GM18520 (cell line): ENCODE results near the gene PLPP3.
A peak's percentile ranks its signal among the peaks of the same experiment; 100 is the strongest.

Source experiments
- ATAC-seq: cut with Tn5 transposase; IDR thresholded peaks from one replicate; pipeline ENCODE4 v1.9.1; 2021; ENCODE audit not compliant: unreplicated experiment

PLPP3 gene

DNA sequence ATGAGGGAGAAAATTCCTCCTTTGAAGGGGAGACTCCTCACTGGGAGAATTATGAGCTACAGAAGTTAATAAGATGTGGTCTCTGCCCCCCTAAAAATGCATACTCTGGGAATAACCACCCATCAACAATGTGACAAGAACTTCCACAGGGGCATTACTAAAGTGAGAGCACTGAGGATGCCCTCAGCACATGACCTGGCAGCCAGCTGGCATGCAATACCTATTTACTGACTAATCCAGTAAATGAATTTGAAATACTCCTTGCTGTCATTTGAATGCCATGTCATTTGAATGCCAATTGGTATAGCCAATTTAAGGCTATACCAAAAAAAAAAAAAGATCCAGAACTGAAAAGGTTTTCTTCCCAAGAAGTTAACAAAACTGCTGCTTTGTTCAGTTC lies 30.8 kb downstream of the PLPP3 start:
- ATAC-seq, result no peak

DNA sequence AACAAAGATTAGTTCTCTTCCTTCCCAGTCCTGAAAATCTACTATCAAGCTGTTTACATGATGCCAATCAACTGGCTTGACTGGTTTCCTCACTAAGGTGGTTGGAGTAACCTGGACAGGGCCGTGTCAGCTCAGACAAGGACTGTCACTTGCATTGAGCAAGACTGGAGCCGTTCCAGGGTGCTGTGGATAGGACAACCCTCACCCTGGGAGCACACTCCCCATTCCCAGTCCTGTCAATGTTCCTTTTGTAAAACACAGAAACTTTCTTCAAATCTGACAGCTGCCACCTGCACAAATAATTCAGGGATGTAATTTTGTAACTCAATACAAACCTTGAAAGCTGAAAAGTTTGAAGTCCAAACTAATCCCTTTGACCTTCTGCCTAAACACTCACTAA lies 31.4 kb downstream of the PLPP3 start:
- ATAC-seq, result no peak

DNA sequence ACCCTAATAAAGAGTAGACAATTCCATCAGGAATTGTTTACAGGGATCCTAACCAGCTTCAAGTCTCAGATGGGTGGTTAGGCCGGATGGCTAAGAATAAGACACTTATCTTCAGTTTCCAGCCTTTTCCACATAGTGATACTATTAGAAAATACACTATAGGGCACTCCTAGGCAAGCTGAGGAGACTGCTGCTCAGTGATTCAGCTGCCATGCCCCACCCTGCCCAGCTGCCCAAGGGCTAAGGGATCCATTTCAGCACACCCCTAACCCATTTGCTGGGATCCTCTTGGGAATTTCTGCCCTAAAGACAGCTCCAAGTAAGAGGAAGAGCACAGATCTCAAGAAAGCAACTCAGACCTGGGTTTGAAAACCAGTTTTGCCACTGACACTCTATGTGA lies 31.9 kb downstream of the PLPP3 start:
- no peak for ATAC-seq

DNA sequence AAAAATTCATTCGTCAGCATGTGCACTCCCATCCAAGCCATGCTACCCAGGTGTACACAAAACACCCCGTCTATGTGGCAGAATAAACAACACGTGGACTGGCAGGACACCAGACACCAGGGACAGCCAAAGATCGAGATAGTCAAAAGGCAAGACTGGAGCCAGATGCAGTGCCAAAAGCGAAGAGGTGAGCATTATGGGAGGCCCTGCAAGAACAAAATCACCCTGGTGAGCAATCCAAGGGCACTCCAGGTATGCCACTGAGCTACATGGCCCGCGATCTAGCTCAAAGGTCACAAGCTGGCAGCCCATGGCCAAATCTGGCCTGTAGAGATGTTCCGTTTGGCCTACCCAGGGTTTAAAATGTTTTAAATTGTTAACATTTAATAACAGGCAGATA lies 33.7 kb downstream of the PLPP3 start:
- ATAC-seq, result no peak

DNA sequence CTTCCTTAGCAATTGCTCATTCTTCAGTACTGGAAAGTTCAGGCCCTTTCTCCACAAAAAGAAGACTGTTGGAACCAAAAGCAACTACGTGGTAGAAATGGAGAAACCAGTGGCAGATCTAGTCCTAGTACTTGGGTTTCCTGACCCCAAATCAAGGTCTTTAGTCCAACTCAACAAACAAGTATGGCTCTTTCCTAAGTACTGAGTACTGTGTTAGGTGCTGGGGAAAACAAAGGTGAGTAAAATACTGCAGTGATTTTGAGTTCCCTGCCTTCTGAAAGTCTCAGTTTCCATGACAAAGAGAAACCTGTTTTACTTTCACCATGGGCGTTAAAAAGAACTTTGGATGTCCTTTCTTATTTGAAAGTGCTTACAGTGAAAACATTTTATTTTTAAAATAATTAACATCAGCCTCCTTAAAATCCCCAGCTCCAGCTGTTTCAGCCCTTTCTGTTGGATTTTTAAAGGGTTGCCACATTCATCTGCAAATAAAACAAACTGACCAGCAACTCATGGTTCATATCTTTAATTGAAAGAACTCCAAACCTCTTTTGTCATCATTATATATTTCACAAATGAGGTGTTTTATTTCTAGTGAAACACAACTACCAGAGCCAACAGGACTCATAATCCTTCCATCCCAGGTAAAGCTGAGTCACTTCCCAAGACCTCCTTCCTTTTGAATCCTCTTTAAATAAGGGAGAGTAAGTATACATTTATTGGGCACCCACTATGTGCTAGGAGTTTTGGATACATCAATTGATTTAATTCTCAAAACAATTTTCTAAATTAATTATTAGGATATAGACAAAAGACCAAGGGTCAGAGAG lies 35.4 kb downstream of the PLPP3 start:
- ATAC-seq, result no peak

DNA sequence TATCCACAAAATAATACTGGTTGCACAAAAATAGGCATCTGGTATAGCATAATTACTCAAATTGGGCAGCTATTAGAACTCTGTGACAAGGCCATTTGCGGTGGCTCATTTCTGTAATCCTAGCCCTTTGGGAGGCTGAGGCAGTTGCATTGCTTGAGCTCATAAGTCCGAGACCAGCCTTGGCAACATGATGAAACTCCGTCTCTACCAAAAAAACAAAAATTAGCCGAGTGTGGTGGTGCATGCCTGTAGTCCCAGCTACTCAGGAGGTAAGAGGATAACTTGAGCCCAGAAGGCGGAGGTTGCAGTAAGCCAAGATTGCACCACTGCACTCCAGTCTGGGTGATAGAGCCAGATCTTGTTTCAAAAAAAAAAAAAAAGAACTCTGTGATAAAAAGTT lies 36.7 kb downstream of the PLPP3 start:
- no peak for ATAC-seq

DNA sequence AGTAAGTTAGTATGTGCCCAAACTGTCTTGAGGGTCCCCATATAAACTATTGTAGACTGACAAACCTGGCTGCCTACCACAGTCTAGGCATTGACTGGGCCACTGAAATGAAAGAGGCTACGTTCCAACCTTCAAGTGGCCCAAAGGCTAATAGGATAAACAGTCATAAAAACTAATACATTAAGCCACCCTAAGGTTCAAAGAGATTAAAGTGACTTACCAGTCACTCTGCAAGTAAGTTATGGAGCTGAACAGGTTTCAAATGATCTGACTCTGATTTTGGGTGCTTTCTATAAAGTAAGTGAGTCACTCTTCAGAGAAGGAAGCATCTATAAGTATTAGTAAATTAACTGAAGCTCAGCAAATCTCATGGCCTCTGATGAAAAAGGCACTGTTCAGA lies 38.0 kb downstream of the PLPP3 start:
- ATAC-seq, result no peak

DNA sequence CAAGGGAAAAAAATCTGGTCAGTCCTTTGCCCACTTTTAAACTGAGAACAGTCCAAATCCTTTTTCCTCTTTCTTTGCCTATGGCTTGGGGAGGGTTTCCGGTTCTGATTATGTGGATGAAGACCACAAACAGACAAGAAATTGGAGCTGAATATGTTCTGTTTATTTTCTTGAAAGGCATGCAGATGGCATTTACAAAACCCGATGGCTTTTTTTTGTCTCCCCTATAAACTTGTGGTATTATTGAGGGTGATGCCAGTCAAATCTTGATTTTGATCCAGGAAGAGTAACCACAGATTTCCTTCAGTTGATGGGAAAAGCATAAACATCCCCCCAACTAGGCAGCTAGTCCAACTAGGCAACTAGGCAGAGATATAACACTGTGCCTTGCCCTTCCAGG lies 38.9 kb downstream of the PLPP3 start:
- no peak for ATAC-seq

DNA sequence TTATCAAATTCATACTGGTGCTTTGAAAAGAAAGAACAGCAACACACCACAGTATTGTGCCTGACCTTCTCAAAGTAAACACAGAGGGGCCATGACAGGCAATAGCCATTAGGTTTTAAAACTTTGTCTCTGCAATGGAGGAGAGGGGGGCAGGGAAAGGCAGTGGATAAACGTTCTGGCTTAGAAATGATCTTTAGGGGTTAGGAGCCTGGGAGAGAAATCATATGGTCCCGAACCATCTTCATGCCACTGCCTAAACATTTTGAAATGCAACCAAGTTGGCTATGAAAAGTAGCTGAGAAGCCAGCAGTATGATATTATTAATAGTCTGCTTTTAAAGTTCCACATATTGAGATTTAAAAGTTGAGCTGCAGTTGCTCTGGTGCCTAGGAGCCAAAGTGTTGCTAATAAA lies 39.8 kb downstream of the PLPP3 start:
- no peak for ATAC-seq

DNA sequence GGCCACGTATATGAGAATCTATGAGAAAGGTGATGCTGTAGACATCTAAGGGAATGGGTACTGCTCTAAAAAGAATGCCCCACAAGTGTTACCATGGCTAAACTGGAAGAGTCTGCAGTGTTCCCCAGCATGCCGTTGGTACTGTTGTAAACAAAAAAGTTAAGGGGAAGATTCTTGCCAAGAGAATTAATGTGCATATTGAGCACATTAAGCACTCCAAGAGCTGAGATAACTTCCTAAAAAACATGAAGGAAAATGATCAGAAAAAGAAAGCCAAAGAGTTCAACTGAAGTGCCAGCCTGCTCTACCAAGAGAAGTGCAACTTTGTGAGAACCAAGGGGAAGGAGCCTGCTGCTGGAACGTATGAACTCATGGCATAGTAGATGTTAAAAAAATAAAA lies 40.8 kb downstream of the PLPP3 start:
- no peak for ATAC-seq

DNA sequence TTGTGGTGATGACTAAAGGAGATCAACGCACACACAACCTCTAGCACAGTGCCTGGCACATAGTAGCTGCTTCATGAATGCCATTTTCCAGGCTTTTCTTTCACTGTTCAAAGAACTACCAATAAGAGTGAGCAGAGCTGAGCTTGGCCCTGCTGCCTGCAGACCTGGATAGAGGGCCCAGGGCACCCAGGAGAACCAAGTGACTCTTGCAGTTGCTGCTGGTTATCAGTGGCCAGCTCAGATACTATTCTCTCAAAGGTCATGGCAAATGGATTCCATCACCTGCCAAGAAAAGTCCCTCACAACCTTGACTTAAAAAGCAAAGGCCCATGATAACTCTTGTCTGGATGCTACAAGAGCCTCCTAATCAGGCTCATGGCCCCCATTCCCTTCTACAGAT lies 41.7 kb downstream of the PLPP3 start:
- ATAC-seq, result no peak

DNA sequence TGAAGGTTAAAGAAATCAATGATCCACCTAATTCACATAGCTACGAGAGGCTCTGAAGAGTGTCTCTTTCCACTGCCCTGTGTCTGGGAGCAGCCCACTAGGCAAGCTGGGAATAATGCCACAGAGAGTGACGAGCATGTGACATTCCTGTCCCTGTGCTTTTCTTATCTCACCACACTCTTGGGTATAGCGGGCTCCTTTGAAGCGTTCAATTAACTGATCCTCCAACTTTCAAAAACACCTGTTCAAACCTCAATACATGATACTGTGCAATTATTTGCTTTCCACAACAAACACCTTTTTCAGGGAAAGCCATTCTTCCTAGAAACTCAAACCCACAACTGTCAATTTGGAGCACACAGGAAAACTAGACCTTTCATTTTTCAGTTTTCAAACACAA lies 43.4 kb downstream of the PLPP3 start:
- ATAC-seq, result no peak

DNA sequence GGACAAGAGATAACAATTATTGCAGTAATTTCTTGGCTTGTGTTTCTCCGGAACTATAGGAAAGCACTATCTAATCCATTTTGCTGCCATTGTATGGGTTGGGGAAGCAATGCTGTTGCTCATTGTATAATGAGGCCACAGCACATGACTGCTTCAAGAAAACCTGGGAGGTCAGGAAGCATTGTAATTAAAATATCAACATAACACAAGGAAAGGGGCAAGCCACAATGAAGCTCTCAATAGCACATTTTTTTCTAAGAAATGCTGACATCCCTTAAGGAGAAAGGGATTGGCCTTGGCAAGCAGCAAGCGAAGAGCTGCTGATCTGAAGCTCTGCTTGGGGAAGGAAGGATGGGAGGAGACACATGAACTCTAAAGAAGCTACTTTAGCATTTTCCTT lies 44.0 kb downstream of the PLPP3 start:
- no peak for ATAC-seq

DNA sequence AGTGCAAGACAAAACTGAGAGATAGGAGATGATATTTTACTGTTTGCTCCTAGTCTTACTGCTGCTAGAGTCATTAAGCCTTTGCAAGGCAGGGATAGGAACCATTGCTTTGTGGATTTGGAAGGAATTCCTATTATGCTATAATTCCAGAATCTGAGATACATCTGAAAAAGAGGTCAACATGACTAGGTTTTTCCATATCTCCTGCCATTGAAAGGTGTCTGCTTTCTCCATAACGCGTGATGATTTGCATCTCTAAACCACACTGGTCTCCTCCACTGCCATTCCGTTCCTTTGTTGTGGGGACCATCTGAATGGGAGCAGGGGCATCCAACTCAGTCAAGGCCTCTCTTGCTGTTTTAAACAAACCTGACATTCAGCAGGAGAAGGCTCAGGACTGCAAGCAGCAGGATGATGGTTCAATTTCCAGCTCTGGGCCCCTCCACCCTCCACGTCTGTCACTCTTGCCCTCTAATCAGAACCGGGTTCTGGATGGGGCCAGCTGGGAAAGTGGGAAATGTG lies 45.2 kb downstream of the PLPP3 start:
- no peak for ATAC-seq

DNA sequence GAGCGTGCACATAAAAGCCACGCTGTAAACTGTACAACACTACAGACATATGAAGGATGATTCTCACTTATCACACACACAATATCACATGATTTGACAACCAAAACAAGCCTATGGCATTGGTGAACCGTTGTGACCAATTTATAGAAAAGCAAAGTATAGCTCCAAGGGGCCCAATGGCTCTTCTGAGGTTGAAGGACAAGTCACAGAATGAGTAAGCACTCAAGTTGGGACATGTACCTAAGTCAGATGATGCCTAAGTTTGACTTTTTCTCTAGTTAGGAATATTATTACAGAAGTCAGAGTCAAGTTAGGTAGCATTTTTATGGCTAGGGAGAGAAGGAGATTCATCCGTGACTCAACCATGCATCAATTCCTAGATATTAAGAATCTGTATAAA lies 45.7 kb downstream of the PLPP3 start:
- ATAC-seq, result no peak

DNA sequence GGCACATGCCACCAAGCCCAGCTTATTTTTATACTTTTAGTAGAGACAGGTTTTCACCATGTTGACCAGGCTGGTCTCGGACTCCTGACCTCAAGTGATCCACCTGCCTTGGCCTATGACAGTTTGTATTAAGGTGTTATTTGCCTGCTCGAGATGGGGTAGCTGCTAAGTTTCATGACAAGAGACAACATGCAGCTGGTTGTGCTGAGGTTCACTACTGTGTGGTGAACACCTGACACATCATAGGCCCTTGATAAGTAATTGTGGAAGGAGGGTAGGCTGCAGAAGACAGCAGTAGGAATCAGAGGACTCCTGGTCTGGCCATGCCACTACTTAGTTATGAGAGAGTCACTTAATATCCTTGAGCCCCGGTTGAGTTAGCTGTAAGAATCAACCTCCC lies 46.2 kb downstream of the PLPP3 start:
- no peak for ATAC-seq

DNA sequence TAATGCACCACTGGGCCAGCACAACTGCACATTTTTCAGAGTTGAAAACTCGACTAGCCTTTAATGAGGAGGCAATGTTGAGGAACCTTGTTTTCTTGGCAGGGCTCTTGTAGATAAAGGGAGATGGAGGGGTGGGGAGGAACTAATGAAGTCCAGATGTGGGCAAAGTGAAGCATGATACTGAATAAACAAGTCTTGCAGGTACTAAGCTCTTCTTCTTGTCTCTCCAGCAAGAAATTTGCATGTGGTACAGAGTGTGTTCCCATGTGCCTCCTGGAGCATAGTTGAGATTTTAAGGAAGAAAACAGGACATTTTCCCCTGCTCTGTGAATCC lies 47.0 kb downstream of the PLPP3 start:
- ATAC-seq, result no peak

DNA sequence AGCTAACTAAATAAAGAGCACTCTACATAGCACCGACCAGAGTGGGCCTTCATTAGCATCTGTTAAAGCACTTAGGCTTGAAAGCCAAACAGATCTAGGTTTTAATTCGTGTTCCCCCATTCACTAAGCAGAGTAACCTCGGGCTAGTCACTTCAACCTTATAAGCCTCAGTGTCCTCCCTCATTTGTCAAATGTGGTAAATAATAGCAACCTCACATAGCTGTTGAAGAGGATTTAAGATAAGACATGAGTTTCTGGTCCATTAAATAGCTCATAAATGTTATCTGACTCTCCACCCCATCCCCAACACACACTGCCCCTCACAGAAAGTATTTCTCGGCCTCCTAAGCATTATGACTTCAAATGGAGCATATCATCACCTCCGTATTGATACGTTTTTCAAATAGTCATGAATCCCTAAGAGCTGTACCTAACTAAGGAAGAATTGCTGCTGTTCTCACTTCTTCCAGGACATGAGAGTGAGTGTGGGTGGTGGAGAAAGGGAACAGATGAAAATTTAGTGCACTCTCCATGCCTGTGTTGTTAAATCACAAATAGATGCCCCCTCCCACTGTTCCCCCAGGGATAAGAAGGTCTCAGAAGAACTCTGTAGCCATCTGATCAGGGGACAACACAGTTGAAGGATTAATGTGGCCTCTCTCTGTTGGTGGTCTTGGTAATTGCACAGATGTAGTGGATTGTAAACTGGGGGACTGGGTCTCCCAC lies 47.6 kb downstream of the PLPP3 start:
- no peak for ATAC-seq

DNA sequence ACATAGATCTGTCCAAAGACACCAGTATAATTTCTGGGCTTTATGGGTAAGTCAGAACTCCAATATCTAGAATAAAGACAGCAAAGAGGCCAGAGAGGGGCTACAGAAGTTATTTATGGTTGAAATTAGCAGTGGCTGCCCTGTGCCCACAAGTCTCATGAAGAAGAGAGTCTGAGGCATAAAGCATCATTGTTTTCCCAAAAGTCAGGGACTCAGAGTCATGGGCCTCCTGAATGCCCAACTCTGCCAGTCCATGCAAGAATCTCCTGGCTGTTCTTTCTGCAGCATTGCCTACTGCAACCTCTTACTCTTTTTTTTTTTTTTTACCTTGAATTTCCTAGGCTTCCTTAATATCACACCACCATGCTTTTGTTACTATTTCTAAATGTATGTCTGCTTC lies 49.6 kb downstream of the PLPP3 start:
- no peak for ATAC-seq

DNA sequence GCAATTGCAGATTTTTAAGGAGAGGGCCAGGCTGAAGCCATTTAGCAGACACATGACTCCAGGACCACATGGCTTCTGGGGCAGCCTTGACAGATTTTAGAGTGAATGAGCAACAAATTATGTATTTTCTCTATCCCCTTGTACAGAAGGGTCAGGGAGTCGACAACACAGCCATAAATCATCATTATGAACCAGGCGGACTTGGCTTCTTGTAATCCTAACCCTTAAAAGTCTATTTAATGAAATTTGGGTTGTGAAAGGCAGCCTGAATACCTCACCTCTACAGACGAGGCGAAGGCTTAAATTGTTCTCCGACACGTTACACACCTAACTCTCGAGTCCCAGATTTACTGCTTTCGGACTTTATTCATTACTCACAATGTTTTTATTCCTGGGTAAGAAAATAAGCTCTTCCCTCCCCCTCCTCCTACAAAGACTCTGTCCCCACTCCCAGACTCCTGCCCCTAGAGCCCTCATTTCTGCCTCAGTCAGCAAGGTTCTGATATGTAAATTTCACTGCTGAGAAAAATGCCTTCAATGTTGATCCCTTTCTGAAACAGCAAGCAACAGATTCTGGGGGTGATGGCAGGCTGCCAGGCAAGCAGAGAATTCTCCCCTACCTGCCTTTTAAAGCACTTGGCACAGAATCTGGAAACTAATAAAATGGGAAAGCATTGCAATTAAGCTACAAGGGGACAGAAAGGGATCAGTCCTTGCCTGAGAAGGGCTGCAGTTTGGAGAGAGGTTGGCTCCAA lies 51.6 kb downstream of the PLPP3 start:
- ATAC-seq, result no peak

DNA sequence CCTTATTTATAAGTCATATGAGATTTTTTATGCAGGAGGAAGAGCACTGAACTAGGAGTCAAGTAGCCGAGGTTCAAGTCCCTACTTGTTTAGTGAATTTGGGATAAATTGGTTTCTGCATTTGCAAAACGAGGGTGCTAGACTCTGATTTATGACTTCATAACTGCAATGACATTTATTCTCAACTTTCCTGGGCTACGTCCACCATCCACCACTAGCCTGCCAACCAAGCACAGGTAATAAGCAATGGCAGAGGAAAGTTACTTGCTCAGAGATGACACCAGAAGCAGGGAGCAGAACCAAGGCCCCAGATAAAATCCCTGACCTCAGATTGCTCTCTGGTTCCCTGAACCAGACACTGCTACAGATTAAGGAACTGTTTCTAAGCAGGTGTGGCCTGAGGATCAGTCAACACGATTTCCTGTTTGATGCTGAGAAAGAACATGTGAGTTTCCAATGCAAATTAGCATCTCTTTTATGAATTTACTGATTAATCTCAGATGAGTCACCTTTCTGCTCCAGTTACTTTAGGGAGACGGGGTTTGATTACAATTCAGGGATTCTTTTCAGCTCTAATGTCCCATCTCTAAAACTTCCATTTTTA lies 52.7 kb downstream of the PLPP3 start:
- ATAC-seq, result peak; percentile 63
